ENCODE measurements around the gene KIAA1549.

DNA sequence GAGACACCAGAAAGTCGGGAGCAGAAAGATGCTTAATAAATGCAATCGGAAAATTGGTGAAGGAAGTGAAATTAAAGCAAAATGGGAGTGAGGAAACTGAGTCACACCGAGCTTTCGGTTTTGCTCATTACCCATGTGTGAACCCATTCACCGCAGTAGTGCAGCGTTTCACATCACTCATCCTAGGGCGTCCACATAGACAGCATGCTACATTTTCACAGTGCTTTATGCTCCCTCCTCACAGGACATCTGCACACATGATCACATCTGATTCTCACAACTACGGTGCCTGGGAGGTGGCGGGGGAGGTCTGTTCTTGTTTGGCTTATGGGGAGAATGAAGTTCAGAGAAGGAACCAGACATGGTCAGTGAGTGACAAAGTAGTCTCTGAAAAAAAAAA is 146.6 kb downstream of the KIAA1549 start:
- TF ChIP-seq, protein P1, sequence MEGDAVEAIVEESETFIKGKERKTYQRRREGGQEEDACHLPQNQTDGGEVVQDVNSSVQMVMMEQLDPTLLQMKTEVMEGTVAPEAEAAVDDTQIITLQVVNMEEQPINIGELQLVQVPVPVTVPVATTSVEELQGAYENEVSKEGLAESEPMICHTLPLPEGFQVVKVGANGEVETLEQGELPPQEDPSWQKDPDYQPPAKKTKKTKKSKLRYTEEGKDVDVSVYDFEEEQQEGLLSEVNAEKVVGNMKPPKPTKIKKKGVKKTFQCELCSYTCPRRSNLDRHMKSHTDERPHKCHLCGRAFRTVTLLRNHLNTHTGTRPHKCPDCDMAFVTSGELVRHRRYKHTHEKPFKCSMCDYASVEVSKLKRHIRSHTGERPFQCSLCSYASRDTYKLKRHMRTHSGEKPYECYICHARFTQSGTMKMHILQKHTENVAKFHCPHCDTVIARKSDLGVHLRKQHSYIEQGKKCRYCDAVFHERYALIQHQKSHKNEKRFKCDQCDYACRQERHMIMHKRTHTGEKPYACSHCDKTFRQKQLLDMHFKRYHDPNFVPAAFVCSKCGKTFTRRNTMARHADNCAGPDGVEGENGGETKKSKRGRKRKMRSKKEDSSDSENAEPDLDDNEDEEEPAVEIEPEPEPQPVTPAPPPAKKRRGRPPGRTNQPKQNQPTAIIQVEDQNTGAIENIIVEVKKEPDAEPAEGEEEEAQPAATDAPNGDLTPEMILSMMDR (IDR thresholded peaks at IDR 0.05) = no peak
- TF ChIP-seq POLR2A (IDR thresholded peaks at IDR 0.05) = no peak

All from ovary (tissue), 3 donors.